ENCODE results near the gene RDH13. TPM values are rescaled to one million over a fixed set of nuclear protein-coding genes. Genes with fewer than 3 reads are reported as not detected.
A peak's percentile ranks its signal among the peaks of the same experiment; 100 is the strongest.
"Not testable (repeated sequence)": the region's sequence is repeated elsewhere in the genome, so short reads cannot be mapped to it uniquely, and the experiment has no call there.

The RDH13 gene
- total RNA-seq, 1 experiment from 2014 or later, result 25.8 TPM

DNA sequence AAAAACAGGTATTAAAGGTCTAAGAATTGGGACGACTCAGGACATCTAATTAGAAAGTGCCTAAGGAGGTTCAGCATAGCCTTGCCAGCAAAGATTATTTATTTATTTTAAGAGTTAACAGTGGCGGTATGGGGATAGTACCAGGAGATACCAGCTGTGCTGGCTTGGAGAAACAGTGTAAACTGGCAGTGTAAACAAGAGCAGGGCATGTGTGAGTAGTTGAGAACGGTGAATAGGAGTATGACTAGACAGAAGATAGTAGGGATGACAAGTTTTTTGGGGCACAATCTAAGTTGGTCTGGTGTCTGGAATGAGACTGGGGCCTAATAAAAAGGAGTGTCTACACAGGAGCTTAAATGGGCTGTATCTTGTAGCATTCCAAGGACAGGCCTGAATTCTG, 55.4 kb downstream of the RDH13 start:
- H3K27ac Mint-ChIP-seq (ENCODE audit: low read depth, unreplicated experiment); BruUV-seq (replicated peaks); POLR2A ChIA-PET; intact Hi-C loops (cut with micrococcal nuclease); DNase-seq (ENCODE audit: unreplicated experiment): not testable (repeated sequence)
- Mint-ChIP-seq H3K4me3 (ENCODE audit: unreplicated experiment) (peak overlapping the region; percentile 78), H3K4me1 (ENCODE audit: insufficient read depth, unreplicated experiment) (peaks cover 23% of the 10 kb centered on the region), H3K27me3 (ENCODE audit: insufficient read depth, unreplicated experiment) (peaks cover 20% of the 10 kb centered on the region), H3K36me3 (ENCODE audit: insufficient read depth, unreplicated experiment) (peaks cover 11% of the 10 kb centered on the region), H3K9me3 (ENCODE audit: unreplicated experiment) (peaks cover 30% of the 10 kb centered on the region)
- CTCF ChIA-PET, result interaction anchor here (0.6 kb wide), 1 partner anchor 353 kb away, joined by 4 read pairs; no protein-coding TSS in a partner anchor

- H3K27ac Mint-ChIP-seq (ENCODE audit: low read depth, unreplicated experiment); BruUV-seq (replicated peaks); intact Hi-C loops (cut with micrococcal nuclease); DNase-seq (ENCODE audit: unreplicated experiment); POLR2A ChIA-PET: not testable (repeated sequence)
- peaks cover 30% of the 10 kb centered on the region for H3K9me3 Mint-ChIP-seq (ENCODE audit: unreplicated experiment)
- H3K27me3 Mint-ChIP-seq (ENCODE audit: insufficient read depth, unreplicated experiment), result peaks cover 28% of the 10 kb centered on the region
- H3K4me3 Mint-ChIP-seq (ENCODE audit: unreplicated experiment), result peak overlapping the region; percentile 78
- peaks cover 11% of the 10 kb centered on the region for H3K36me3 Mint-ChIP-seq (ENCODE audit: insufficient read depth, unreplicated experiment)
- peaks cover 23% of the 10 kb centered on the region for H3K4me1 Mint-ChIP-seq (ENCODE audit: insufficient read depth, unreplicated experiment)
- CTCF ChIA-PET, result interaction anchor here (0.6 kb wide), 1 partner anchor 352 kb away, joined by 4 read pairs; no protein-coding TSS in a partner anchor
Measured at GRCh38 chr19:55006795-55007194, 56.2 kb downstream of the RDH13 start.

DNA sequence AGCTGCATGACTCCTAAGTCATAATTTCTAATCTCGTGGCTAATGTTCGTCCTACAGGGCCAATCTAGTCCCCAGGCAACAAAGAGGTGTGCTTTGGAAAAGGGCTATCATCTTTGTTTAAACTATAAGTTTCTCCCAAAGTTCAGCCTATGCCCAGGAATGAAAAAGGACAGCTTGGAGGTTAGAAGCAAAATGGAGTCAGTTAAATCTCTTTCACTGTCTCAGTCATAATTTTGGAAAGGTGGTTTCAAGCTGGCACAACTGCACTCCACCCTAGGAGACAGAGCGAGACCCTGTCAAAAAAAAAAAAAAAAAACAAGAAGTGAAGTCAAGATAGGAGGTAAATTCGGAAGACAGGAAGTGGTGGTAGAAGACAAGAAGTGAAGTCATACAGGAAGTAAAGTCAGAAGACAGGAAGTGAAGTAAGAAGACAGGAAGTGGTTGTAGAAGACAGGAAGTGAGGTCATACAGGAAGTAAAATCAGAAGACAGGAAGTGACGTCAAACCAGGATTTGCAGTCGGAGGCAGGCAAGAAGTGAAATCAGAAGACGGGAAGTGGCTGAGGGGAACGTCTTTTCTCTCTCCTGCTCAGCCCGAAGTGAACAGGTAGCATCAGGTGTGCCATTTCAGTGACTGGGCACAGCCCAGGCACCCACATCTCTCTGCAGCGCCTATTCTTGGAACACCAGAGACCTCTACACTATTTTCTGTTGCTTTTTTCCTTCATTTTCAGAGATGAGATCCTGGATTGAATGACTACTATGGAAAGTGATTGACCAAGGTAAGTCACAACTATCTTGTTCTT, 57.1 kb downstream of the RDH13 start:
- TSS peak; percentile 97 for BruUV-seq (replicated peaks)
- H3K27ac Mint-ChIP-seq (ENCODE audit: low read depth, unreplicated experiment), result peak overlapping the region; percentile 43

GRCh38 chr19:55000761-55001160, 62.2 kb downstream of the RDH13 start:
- BruUV-seq (replicated peaks), result no TSS peak
- ChIA-PET CTCF (interaction anchor here (0.6 to 1.5 kb wide), 3 partner anchors 327 to 348 kb away, joined by 3 to 5 read pairs (median 3); no protein-coding TSS in a partner anchor), POLR2A (interaction anchor here (0.6 kb wide), 1 partner anchor 364 kb away, joined by 3 read pairs; no protein-coding TSS in a partner anchor)
- Mint-ChIP-seq H3K36me3 (ENCODE audit: insufficient read depth, unreplicated experiment) (peaks cover 6% of the 10 kb centered on the region), H3K27me3 (ENCODE audit: insufficient read depth, unreplicated experiment) (peaks cover 42% of the 10 kb centered on the region), H3K27ac (ENCODE audit: low read depth, unreplicated experiment) (no peak overlapping the region), H3K4me1 (ENCODE audit: insufficient read depth, unreplicated experiment) (peaks cover 2% of the 10 kb centered on the region), H3K9me3 (ENCODE audit: unreplicated experiment) (peaks cover 12% of the 10 kb centered on the region), H3K4me3 (ENCODE audit: unreplicated experiment) (no peak overlapping the region)
- DNase-seq (ENCODE audit: unreplicated experiment), result no peak
- TF ChIP-seq CTCF (IDR thresholded peaks at IDR 0.05; ENCODE audit: unreplicated experiment), result no peak
- intact Hi-C loops (cut with micrococcal nuclease), result no loop called here

More for the DNA sequence above, 57.1 kb downstream of the RDH13 start:
- TF ChIP-seq CTCF (IDR thresholded peaks at IDR 0.05; ENCODE audit: unreplicated experiment), result no peak
- H3K27me3 Mint-ChIP-seq (ENCODE audit: insufficient read depth, unreplicated experiment), result peaks cover 35% of the 10 kb centered on the region
- H3K36me3 Mint-ChIP-seq (ENCODE audit: insufficient read depth, unreplicated experiment), result peaks cover 11% of the 10 kb centered on the region
- DNase-seq (ENCODE audit: unreplicated experiment), result peak; percentile 85
- POLR2A ChIA-PET, result no interaction called here
- intact Hi-C loops (cut with micrococcal nuclease), result no loop called here
- peaks cover 30% of the 10 kb centered on the region for H3K9me3 Mint-ChIP-seq (ENCODE audit: unreplicated experiment)
- H3K4me3 Mint-ChIP-seq (ENCODE audit: unreplicated experiment), result peak overlapping the region; percentile 78
- H3K4me1 Mint-ChIP-seq (ENCODE audit: insufficient read depth, unreplicated experiment), result peaks cover 23% of the 10 kb centered on the region
- CTCF ChIA-PET, result interaction anchor here (0.6 to 1.0 kb wide), 2 partner anchors 16 to 818 kb away, joined by 3 read pairs; no protein-coding TSS in a partner anchor

GRCh38 chr19:54998751-54999239, 64.2 kb downstream of the RDH13 start:
- H3K27ac Mint-ChIP-seq (ENCODE audit: low read depth, unreplicated experiment); POLR2A ChIA-PET; H3K4me1 Mint-ChIP-seq (ENCODE audit: insufficient read depth, unreplicated experiment); H3K4me3 Mint-ChIP-seq (ENCODE audit: unreplicated experiment); CTCF ChIA-PET; H3K36me3 Mint-ChIP-seq (ENCODE audit: insufficient read depth, unreplicated experiment); H3K9me3 Mint-ChIP-seq (ENCODE audit: unreplicated experiment); BruUV-seq (replicated peaks); intact Hi-C loops (cut with micrococcal nuclease); DNase-seq (ENCODE audit: unreplicated experiment): not testable (repeated sequence)
- H3K27me3 Mint-ChIP-seq (ENCODE audit: insufficient read depth, unreplicated experiment), result peaks cover 40% of the 10 kb centered on the region
